Bone marrow (tissue), 2 donors: ENCODE results near the gene S100PBP.

Experiments used
- DNase-seq, 2 donors: peaks; one replicate each; lab custom pipeline; 2025; lab: John Stamatoyannopoulos, UW

Gene S100PBP

GRCh38 chr1:32828341-32828740 lies 10.9 kb downstream of the S100PBP start:
- no peak for DNase-seq

- no peak for DNase-seq
These were observed 12.8 kb downstream of the S100PBP start for GRCh38 chr1:32830092-32830852.

- DNase-seq, result no peak
These were observed 14.4 kb downstream of the S100PBP start for GRCh38 chr1:32831878-32832277.

DNA sequence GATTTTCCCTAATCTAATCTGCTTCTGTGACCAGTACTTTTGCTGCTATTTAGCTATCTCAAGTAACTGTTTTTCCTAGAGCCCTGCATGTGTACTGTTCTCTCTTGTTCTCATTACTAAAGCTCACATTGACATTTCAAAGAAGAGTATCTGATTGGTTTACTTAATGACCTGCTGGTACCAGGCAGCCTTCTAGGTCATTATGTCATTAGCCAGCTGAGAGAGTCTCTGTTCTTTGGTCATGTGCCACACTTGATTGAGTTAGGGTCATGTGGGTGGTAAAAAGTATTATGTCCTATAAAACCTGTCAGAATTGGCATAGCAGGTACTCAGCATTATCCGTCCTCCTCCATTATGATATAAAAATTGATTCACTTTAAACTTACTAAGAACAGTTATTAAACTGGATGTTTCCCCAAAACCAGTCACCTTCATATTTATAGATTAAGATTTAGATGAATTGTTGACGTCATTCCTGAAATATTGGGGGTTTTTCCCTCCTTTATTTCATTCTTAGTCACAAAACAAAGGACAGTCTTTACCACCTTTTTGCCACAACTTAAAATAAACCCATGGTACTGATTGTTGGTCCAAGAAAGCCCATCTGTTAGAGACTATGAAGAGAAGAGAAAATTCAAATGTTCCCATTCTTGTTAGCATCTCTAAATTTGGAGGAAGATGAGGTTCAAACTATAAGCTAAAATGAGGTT lies 31.1 kb downstream of the S100PBP start:
- DNase-seq, result no peak

DNA sequence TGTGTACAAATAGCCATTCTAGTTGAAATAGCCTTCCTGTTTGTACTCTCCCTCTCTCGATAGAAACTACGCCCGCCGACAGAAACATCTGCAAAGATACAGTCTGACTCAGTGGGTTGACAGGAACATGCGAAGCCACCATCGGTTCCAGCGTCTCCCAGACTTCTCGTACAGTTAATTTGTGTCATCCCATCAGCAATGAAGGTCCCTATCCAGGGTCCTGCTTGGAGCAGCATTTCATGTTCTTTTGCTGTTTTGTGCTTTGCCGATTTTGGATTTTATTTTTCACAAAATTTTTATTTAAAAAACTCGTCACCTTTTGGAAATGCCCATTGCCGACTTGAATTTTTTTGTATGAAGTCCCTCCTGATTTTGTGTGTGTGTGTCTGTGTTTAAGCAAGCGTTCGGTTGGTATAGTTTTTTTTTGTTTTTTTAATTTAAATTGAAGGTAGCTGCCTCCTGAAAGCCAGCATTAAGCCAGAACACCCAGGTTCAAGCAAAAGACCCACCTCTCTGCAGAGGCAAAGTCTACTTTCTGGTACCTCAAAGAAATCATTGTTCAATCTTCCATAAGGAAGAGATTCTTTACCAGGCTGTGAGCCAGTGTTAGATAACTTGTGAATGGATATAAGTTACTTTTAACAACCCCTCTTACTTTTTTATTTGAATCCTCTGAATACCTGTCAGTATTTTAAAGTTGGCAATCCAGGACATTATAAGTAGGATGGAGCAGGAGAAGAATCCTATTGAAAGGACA lies 38.6 kb downstream of the S100PBP start:
- no peak for DNase-seq

GRCh38 chr1:32858136-32858535 lies 40.7 kb downstream of the S100PBP start:
- DNase-seq, result no peak

DNA sequence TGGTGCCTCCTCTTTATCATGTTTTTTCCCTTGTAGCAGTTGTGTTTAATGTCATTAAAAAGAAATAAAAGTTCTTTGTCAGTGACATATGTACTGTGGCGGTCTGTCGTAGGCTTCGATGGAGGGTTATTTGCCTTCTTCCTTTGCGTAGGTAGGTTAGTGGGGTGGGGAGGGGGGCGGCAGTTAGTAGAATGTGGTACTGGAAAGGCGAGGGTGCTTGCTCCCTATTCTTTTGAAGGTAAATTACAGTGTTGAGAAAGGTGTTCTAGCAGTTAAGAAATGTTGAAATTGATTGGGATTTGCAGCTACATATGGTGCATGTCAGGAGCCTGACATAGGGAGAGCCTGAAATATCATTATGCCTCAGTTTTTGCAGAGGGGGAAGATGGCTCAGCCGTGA lies 41.3 kb downstream of the S100PBP start:
- no peak for DNase-seq

DNA sequence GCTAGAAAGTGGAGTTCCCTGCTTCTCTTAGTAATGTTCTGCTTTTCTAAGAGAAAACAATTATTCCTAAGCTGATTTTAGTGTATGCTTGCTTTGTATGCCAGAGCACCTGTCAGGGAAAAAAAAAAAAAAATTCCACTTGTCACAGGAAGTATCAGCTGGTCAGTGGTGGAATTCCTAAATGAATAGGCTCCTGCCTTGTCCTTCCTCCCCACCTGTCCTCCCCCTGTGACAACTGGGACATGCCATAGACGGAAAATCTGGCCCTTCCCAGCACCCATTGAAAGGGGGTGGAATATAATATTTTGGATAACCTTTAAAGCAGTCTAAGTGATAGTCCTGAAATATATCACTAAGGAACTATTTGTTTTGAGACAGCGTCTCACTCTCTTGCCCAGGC lies 42.5 kb downstream of the S100PBP start:
- no peak for DNase-seq

- DNase-seq, result no peak
These were observed 43.1 kb downstream of the S100PBP start for GRCh38 chr1:32860566-32860965.

DNA sequence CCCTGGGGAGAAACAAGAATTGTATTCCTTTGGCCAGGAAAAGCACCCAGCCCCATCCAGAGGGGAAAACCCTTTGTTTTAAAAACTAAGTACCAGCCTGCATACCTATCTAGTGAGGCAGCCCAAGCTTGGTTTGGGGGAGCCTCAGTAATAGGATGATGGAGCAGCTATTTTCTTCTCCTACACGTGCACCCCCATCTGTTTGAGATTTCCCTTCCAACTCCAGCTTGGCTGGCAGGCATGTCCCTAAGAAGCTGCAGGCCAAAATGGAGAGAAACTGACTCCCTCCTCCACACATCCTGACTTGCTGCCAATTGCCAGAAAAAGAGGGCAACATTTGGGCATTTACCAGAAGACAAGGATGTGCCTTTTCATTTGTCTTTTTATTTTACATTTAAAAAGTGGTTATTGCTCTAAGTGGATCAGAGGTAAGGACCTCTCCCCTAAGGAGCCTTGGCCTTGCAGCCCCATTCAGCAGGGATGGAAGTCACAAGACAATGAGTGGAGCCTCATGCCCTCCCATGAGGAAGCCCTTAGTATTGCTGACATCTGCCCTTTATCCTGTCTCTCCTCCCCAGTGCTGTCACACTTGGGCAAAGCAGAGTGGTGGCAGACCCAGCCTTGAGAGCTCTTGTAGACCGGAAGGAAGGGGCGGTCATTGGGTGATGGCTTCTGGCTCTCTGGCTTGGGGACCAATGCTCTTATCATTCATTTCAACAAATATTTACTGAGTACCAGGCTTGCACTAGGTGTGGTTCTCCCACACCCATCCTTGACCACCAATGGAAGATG lies 44.6 kb downstream of the S100PBP start:
- DNase-seq, result no peak

DNA sequence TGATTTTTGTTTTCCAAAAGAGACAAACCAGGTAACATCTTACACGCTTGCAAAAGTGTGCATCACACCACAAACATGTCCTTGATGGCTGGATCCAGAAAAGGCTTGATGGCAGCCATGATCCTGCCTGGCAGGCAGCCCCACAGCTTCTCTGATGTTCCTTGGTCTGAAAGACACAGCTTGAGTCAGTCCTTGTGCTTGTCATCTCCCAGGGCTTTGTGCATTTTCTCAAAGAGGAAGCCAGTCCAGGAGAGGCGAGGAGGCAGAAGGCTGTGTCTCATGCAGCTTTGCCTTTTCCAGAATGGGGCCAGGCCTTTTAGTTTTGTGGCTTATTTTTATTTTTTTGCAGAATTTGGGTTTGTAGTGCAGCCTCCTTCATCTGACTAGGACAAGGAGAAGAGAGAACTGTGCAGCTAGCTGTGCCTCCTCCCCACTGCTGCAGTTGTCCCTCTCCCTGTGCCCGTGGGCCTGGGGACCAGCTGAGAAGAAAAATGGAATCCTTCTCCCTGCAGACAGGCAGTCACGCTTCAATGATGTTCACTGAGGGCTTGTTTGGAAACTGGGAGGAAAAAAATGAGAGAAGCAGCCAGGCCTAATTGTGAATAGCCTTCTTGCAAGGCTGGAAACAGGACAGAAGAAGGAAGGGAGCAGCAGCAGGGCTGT lies 45.9 kb downstream of the S100PBP start:
- no peak for DNase-seq

- no peak for DNase-seq
These were observed 46.4 kb downstream of the S100PBP start for GRCh38 chr1:32863881-32864245.

GRCh38 chr1:32864375-32865019 lies 47.0 kb downstream of the S100PBP start:
- no peak for DNase-seq

GRCh38 chr1:32865639-32866405 lies 48.4 kb downstream of the S100PBP start:
- DNase-seq, result no peak

DNA sequence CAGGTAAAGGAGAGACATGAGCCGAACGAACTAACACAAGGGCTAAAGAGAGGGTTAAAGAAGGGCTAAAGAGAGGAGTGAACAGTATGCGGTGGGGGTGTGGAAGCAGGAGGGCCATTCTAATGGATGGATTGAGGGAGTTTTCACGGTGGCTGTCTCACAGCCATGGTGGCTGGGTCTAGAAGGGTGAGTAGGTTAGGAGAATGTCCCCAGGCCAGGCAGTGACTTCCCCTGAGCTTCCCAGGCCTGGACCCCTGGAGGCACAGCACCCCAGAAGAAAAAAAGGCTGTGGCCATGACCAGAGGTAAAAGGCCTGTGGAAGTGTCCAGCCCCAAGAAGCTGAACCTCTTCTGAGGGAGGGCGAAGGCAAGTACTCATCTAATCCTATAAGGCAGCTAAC lies 49.7 kb downstream of the S100PBP start:
- DNase-seq, result no peak

DNA sequence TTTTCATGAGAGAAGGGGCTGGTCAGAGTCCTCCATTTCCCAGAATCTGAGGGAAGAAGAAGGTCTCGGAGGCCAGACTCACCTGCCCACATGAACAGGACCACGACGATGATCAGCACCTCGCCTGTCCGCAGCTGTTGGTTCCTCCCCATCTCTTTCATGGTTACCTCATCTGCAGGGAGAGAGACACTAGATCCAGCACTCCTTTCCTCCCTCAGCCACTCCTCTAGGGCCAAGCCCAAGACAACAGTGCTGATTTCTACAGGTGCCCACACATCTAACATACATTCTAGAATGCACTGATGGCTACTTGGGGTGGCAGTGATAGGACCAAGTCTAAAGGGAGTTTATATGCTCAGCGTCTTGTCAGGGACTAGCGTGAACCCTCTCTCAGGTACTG lies 50.2 kb downstream of the S100PBP start:
- DNase-seq, result no peak

DNA sequence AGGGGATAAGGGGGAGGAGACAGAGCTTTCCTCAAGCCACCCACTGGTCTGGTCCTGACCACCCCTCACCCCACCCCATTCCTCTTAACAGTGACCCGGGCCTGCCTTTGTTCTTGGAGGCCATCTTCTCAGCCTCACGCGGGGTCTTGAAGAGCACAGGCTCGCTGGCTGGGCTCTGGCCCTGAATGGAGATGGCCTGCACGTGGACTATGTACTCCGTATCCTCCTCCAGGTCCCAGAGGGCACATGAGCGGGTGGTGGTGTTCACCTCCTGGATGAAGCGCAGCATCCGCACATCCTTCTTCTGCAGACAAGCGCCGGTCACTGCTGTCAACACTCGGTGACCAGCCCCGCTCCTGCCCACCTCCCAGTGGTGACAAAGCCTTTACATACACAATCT lies 50.6 kb downstream of the S100PBP start:
- DNase-seq, result no peak

DNA sequence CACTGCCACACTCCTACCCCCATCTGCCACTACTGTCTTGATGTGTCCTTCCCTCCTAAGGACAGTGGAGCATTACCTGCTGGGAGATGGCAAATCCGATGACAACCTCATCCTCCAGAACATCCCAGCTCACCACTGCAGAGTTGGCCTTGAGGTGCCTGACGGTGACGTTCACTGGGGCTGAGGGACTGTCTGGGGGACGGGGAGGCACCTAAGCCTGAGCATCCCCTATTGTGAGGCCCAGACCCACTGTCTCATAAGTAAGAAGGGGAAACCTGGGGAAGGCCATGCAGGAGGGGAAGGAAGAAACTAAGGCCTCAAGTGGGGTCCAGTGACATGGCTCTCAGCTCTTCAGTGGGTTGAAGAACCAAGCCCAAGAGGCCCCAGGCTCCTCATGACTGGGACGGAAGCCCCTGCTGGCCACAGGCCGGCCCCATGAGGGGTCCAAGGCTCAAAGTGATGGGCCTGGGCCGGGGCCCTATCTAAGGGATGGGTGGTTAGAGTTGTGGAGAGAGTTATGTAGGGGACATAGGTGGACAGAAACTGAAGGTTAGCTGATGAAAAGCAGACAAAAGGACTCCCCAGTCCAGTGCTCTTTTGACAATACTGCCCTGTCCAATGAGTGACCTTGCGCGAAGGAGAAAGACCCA lies 51.5 kb downstream of the S100PBP start:
- DNase-seq, result no peak

- DNase-seq, result no peak
These were observed 52.6 kb downstream of the S100PBP start for GRCh38 chr1:32869923-32870614.
